H9 (cell line): ENCODE data around the gene MAPK13. TPM values are rescaled to one million over a fixed set of nuclear protein-coding genes. Genes with fewer than 3 reads are reported as not detected.

Experiments used
- DNase-seq: peaks from one replicate; pipeline ENCODE4 v3.0.0-alpha.2; 2017
- H2AFZ ChIP-seq: one replicate; pipeline ENCODE4 v1.6.1; 2013; ENCODE audit warnings: mild to moderate bottlenecking, low read length, control low read depth, moderate library complexity
- H2AK5ac ChIP-seq: 2 replicates; pipeline ENCODE4 v1.6.1; 2013; ENCODE audit warnings: low read length, control low read depth, mixed read lengths; ENCODE audit not compliant: insufficient read length
- H2BK120ac ChIP-seq: one replicate; pipeline ENCODE4 v1.6.1; 2013; ENCODE audit warnings: low read depth, mild to moderate bottlenecking, low read length, control low read depth, inconsistent platforms; ENCODE audit not compliant: poor library complexity, severe bottlenecking
- H2BK12ac ChIP-seq: 2 replicates; pipeline ENCODE4 v1.6.1; 2013; ENCODE audit warnings: low read length, control low read depth, mixed read lengths, low read depth; ENCODE audit not compliant: insufficient read length
- H2BK15ac ChIP-seq: 2 replicates; pipeline ENCODE4 v1.6.1; 2013; ENCODE audit warnings: low read depth, low read length, control low read depth
- H2BK20ac ChIP-seq: one replicate; pipeline ENCODE4 v1.6.1; 2013; ENCODE audit warnings: low read depth, mild to moderate bottlenecking, low read length, control low read depth, inconsistent platforms; ENCODE audit not compliant: poor library complexity, severe bottlenecking
- H2BK5ac ChIP-seq: 2 replicates; pipeline ENCODE4 v1.6.1; 2013; ENCODE audit warnings: low read length, control low read depth, mixed read lengths; ENCODE audit not compliant: insufficient read length
- H3K14ac ChIP-seq: 2 replicates; pipeline ENCODE4 v1.6.1; 2013; ENCODE audit warnings: low read length, control low read depth; ENCODE audit not compliant: insufficient read depth
- H3K18ac ChIP-seq: 2 replicates; pipeline ENCODE4 v1.6.1; 2013; ENCODE audit warnings: low read depth, mild to moderate bottlenecking, mixed read lengths, low read length, control low read depth; ENCODE audit not compliant: insufficient read length
- H3K23ac ChIP-seq: 2 replicates; pipeline ENCODE4 v1.6.1; 2013; ENCODE audit warnings: low read length, control low read depth, mixed read lengths, low read depth; ENCODE audit not compliant: insufficient read length
- H3K23me2 ChIP-seq: 2 replicates; pipeline ENCODE4 v1.6.1; 2013; ENCODE audit warnings: low read depth, mild to moderate bottlenecking, mixed read lengths, low read length, control low read depth; ENCODE audit not compliant: insufficient read length, poor library complexity, severe bottlenecking
- H3K27ac ChIP-seq: 2 replicates; pipeline ENCODE4 v1.5.1; 2013; ENCODE audit warnings: low read length, control low read depth, mixed read lengths, low read depth; ENCODE audit not compliant: insufficient read length
- H3K27me3 ChIP-seq: 2 replicates; pipeline ENCODE4 v1.6.1; 2013; ENCODE audit warnings: low read length, control low read depth, inconsistent platforms; ENCODE audit not compliant: insufficient read depth
- H3K4ac ChIP-seq: 2 replicates; pipeline ENCODE4 v1.6.1; 2013; ENCODE audit warnings: low read depth, mild to moderate bottlenecking, control low read depth, inconsistent platforms, low read length, moderate library complexity
- H3K4me1 ChIP-seq: 2 replicates; pipeline ENCODE4 v1.6.1; 2013; ENCODE audit warnings: low read length, control low read depth, inconsistent platforms; ENCODE audit not compliant: insufficient read depth
- H3K4me2 ChIP-seq: 2 replicates; pipeline ENCODE4 v1.6.1; 2013; ENCODE audit warnings: low read length, control low read depth, mixed read lengths; ENCODE audit not compliant: insufficient read length, insufficient read depth
- H3K56ac ChIP-seq: 2 replicates; pipeline ENCODE4 v1.6.1; 2013; ENCODE audit warnings: low read depth, mild to moderate bottlenecking, mixed read lengths, low read length, control low read depth; ENCODE audit not compliant: insufficient read length
- H3K79me1 ChIP-seq: 2 replicates; pipeline ENCODE4 v1.6.1; 2013; ENCODE audit warnings: low read depth, mild to moderate bottlenecking, moderate library complexity, low read length, control low read depth, inconsistent platforms; ENCODE audit not compliant: insufficient read depth, poor library complexity, severe bottlenecking
- H3K79me2 ChIP-seq: 2 replicates; pipeline ENCODE4 v1.6.1; 2013; ENCODE audit warnings: low read length, control low read depth, inconsistent platforms; ENCODE audit not compliant: insufficient read depth
- H3K9ac ChIP-seq: 2 replicates; pipeline ENCODE4 v1.6.1; 2013; ENCODE audit warnings: low read length, control low read depth, mixed read lengths; ENCODE audit not compliant: insufficient read length; ENCODE audit errors: extremely low read depth
- H3K9me3 ChIP-seq: one replicate; pipeline ENCODE4 v1.6.1; 2013; ENCODE audit warnings: low read depth, low read length, inconsistent platforms; ENCODE audit not compliant: control insufficient read depth
- H3T11ph ChIP-seq: one replicate; pipeline ENCODE4 v1.6.1; 2013; ENCODE audit warnings: mild to moderate bottlenecking, low read length, control low read depth, inconsistent platforms
- H4K20me1 ChIP-seq: one replicate; pipeline ENCODE4 v1.6.1; 2013; ENCODE audit not compliant: control insufficient read depth, insufficient read length, insufficient read depth
- H4K5ac ChIP-seq: 2 replicates; pipeline ENCODE4 v1.6.1; 2013; ENCODE audit warnings: low read depth, mild to moderate bottlenecking, mixed read lengths, low read length, control low read depth; ENCODE audit not compliant: insufficient read length
- H4K8ac ChIP-seq: replicated peaks from 2 replicates; pipeline ENCODE4 v1.6.1; 2013; ENCODE audit warnings: low read length, control low read depth, mixed read lengths, low read depth; ENCODE audit not compliant: insufficient read length
- H4K91ac ChIP-seq: 2 replicates; pipeline ENCODE4 v1.6.1; 2013; ENCODE audit warnings: low read depth, mild to moderate bottlenecking, moderate library complexity, mixed read lengths, low read length, control low read depth; ENCODE audit not compliant: insufficient read length
- H3K27ac Mint-ChIP-seq, 3 experiments: 2 replicates in 2 of 3; 3 replicates in 1 of 3; pipeline ENCODE4 v1.8.0; 2020 to 2021; ENCODE audit warnings: mixed read lengths in 3 of 3, mild to moderate bottlenecking in 1 of 3, moderate library complexity in 1 of 3
- H3K27me3 Mint-ChIP-seq: 2 replicates; pipeline ENCODE4 v1.8.0; 2021; ENCODE audit warnings: low read depth, mild to moderate bottlenecking, moderate library complexity, mixed read lengths
- H3K36me3 Mint-ChIP-seq, 3 experiments: 2 replicates in 2 of 3; 3 replicates in 1 of 3; pipeline ENCODE4 v1.8.0; 2020 to 2021; ENCODE audit warnings: low read depth in 3 of 3, mixed read lengths in 3 of 3; ENCODE audit not compliant: insufficient read depth in 1 of 3
- H3K4me1 Mint-ChIP-seq, 2 experiments: 2 replicates each; pipeline ENCODE4 v1.8.0; 2020; ENCODE audit warnings: mixed read lengths in 2 of 2
- H3K4me3 Mint-ChIP-seq, 2 experiments: 2 replicates in 1 of 2; 3 replicates in 1 of 2; pipeline ENCODE4 v1.8.0; 2020 to 2021; ENCODE audit warnings: mild to moderate bottlenecking in 2 of 2, mixed read lengths in 2 of 2, moderate library complexity in 1 of 2
- H3K9me3 Mint-ChIP-seq, 2 experiments: 2 replicates in 1 of 2; 3 replicates in 1 of 2; pipeline ENCODE4 v1.8.0; 2020; ENCODE audit warnings: mild to moderate bottlenecking in 2 of 2, mixed read lengths in 2 of 2, moderate library complexity in 1 of 2
- WGBS: extraction: QIAGEN DNeasy Blood & Tissue Kit; methylation state at CpG from one replicate; pipeline ENCODE4 v1.1.7; 2013; ENCODE audit warnings: missing lambda C conversion rate, low lambda C conversion rate, mixed read lengths; ENCODE audit not compliant: insufficient read length; ENCODE audit errors: extremely low coverage; 5-methylcytosine and 5-hydroxymethylcytosine counted together
- total RNA-seq: library from RNA; stranded (reverse); gene quantifications from 2 replicates; pipeline ENCODE4 v1.2.1, GENCODE V29; 2021
- TF ChIP-seq, protein P1 (sequence below): fragments of 200-600 bp; sonication (generic); conservative IDR thresholded peaks from 3 replicates; pipeline ENCODE4 v1.8.0; 2021; ENCODE audit warnings: antibody characterized with exemption, mild to moderate bottlenecking

Gene MAPK13
- total RNA-seq, 1 experiment from 2014 or later: 18.9 TPM

DNA sequence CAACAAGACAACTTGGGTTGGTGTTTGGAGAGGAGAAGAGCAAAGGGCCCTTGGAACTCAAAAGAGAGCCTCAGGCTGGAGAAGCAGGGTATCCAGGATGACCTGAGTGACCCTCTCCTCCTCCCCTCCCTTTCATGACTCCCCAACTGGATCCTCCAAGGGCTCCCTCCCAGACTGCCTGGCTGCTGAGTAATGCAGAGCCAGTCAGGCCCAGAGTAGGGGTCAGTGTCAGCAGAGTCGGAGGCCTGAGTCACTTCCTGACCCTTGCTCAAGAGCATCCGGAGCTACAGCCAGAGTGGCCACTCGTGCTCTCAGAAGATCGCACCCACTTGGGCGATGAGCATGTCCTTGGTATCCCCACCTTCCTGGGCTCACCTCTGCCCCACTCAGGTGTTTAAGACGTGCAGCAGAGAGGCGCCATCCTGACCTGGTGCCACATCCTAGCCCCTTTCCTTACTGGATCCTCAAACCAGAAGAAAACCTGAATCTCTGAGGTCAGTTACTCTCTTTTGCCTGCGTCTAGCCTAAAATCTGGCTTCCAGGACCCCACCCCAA lies 2.8 kb upstream of the MAPK13 start:
- no peak overlapping the region for H3K27ac ChIP-seq
- no peak overlapping the region for H2AK5ac ChIP-seq
- H3K27me3 ChIP-seq: no peaks in the 10 kb centered on the region; the same call in 1 of the 2 replicates
- H3K4ac ChIP-seq: no peak overlapping the region
- Mint-ChIP-seq H3K4me3 (no peak overlapping the region), H3K9me3 (peaks cover 0 to 2% of the 10 kb centered on the region in 2 experiments; a peak in 1 of 5 replicates), H3K4me1 (peaks cover 24% of the 10 kb centered on the region in 2 experiments), H3K27ac (no peak overlapping the region), H3K27me3 (peaks cover 14% of the 10 kb centered on the region), H3K36me3 (no peaks in the 10 kb centered on the region; a peak in 1 of 7 replicates)
- H2BK20ac ChIP-seq: no peak overlapping the region
- H3K79me2 ChIP-seq: no peaks in the 10 kb centered on the region
- H3T11ph ChIP-seq: no peak overlapping the region
- H4K8ac ChIP-seq: no peak overlapping the region
- no peaks in the 10 kb centered on the region for H3K9me3 ChIP-seq
- no peak overlapping the region for H2BK120ac ChIP-seq
- H3K23me2 ChIP-seq: peaks cover 8% of the 10 kb centered on the region
- TF ChIP-seq, protein P1, sequence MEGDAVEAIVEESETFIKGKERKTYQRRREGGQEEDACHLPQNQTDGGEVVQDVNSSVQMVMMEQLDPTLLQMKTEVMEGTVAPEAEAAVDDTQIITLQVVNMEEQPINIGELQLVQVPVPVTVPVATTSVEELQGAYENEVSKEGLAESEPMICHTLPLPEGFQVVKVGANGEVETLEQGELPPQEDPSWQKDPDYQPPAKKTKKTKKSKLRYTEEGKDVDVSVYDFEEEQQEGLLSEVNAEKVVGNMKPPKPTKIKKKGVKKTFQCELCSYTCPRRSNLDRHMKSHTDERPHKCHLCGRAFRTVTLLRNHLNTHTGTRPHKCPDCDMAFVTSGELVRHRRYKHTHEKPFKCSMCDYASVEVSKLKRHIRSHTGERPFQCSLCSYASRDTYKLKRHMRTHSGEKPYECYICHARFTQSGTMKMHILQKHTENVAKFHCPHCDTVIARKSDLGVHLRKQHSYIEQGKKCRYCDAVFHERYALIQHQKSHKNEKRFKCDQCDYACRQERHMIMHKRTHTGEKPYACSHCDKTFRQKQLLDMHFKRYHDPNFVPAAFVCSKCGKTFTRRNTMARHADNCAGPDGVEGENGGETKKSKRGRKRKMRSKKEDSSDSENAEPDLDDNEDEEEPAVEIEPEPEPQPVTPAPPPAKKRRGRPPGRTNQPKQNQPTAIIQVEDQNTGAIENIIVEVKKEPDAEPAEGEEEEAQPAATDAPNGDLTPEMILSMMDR: no peak
- no CpG with 5 or more reads among the region's 8 CpGs for WGBS
- H2BK5ac ChIP-seq: no peak overlapping the region
- H4K91ac ChIP-seq: no peak overlapping the region
- no peak overlapping the region for H2BK15ac ChIP-seq
- H3K56ac ChIP-seq: no peak overlapping the region
- no peak for DNase-seq
- H4K20me1 ChIP-seq: no peaks in the 10 kb centered on the region
- H2AFZ ChIP-seq: no peak overlapping the region
- no peak overlapping the region for H3K14ac ChIP-seq
- H2BK12ac ChIP-seq: no peak overlapping the region
- H3K4me1 ChIP-seq: peaks cover 5% of the 10 kb centered on the region
- no peak overlapping the region for H3K4me2 ChIP-seq
- H3K9ac ChIP-seq: no peak overlapping the region
- no peak overlapping the region for H3K18ac ChIP-seq
- H3K79me1 ChIP-seq: no peaks in the 10 kb centered on the region
- H3K23ac ChIP-seq: no peak overlapping the region
- H4K5ac ChIP-seq: no peak overlapping the region
